ENCODE data around the gene BAMBI.

GRCh38 chr10:28692050-28692449, 14.7 kb downstream of the BAMBI start:
- TF ChIP-seq CTCF (IDR thresholded peaks at IDR 0.05; ENCODE audit: borderline replicate concordance, extremely low read depth, low read length, poor library complexity, severe bottlenecking) (no peak), EZH2 (IDR thresholded peaks at IDR 0.05; ENCODE audit: borderline replicate concordance, low read depth, low read length, severe bottlenecking) (no peak)

Data from DND-41 (cell line).